T47D (cell line): Measurements from ENCODE around the gene ST3GAL3.

Experiments
- DNase-seq, 2 experiments: peaks; one replicate each; pipeline versions ENCODE4 v3.0.0 to v3.0.0-alpha.2; 2011 to 2012; ENCODE audit warnings: low read depth in 1 of 2, low spot score in 1 of 2
- JUND ChIP-seq: IDR thresholded peaks from 2 replicates; pipeline ENCODE4 v1.6.1; 2012; ENCODE audit warnings: low read depth
- in situ Hi-C: cut with HindIII; loops from 2 replicates; pipeline ENCODE4 v1.10.0; 2016; ENCODE audit warnings: low sequenced_read_pairs, low pct_unique_long_range_greater_than_20kb

ST3GAL3 gene

GRCh38 chr1:43901196-43901961 lies 194.0 kb downstream of the ST3GAL3 start:
- no peak for DNase-seq
- in situ Hi-C loops, result no loop called here
- TF ChIP-seq JUND, result no peak

GRCh38 chr1:43902058-43902831 lies 194.9 kb downstream of the ST3GAL3 start:
- TF ChIP-seq JUND, result no peak
- in situ Hi-C loops, result no loop called here
- DNase-seq, result no peak

GRCh38 chr1:43904660-43905551 lies 197.6 kb downstream of the ST3GAL3 start:
- in situ Hi-C loops, result no loop called here
- no peak for TF ChIP-seq JUND

GRCh38 chr1:43908226-43908625 lies 200.9 kb downstream of the ST3GAL3 start:
- no peak for DNase-seq
- no peak for TF ChIP-seq JUND
- in situ Hi-C loops, result no loop called here

More at GRCh38 chr1:43904660-43905551, 197.6 kb downstream of the ST3GAL3 start:
- DNase-seq, result no peak

GRCh38 chr1:43908858-43909257 lies 201.5 kb downstream of the ST3GAL3 start:
- no peak for TF ChIP-seq JUND
- in situ Hi-C loops, result no loop called here
- DNase-seq, result peak in 1 of 2 experiments; percentile 29

GRCh38 chr1:43910343-43910742 lies 203.0 kb downstream of the ST3GAL3 start:
- no peak for TF ChIP-seq JUND
- in situ Hi-C loops, result no loop called here
- peak in 1 of 2 experiments; percentile 49 for DNase-seq

- no peak for DNase-seq
- in situ Hi-C loops, result no loop called here
- TF ChIP-seq JUND, result no peak
Observed at GRCh38 chr1:43912607-43913006, 205.3 kb downstream of the ST3GAL3 start.

GRCh38 chr1:43913051-43913501 lies 205.7 kb downstream of the ST3GAL3 start:
- no peak for DNase-seq
- TF ChIP-seq JUND, result no peak
- in situ Hi-C loops, result no loop called here

GRCh38 chr1:43913666-43914360 lies 206.5 kb downstream of the ST3GAL3 start:
- no peak for TF ChIP-seq JUND
- no peak for DNase-seq
- in situ Hi-C loops, result no loop called here

- DNase-seq, result no peak
- in situ Hi-C loops, result no loop called here
- no peak for TF ChIP-seq JUND
Observed at GRCh38 chr1:43914576-43915525, 207.5 kb downstream of the ST3GAL3 start.

GRCh38 chr1:43919906-43920305 lies 212.6 kb downstream of the ST3GAL3 start:
- no peak for TF ChIP-seq JUND
- no peak for DNase-seq
- in situ Hi-C loops, result no loop called here
